OCI-LY7 (cell line): ENCODE measurements around the gene ACTL8. TPM values are rescaled to one million over a fixed set of nuclear protein-coding genes. Genes with fewer than 3 reads are reported as not detected.

ENCODE experiments used
- BruUV-seq: library from RNA; stranded (reverse); fragments of 400-500 nt; replicated peaks from 2 replicates; lab custom pipeline; 2021; lab: Mats Ljungman, UMichigan
- CTCF ChIA-PET: fragments of 300-600 bp; sonication (Branson Sonifier 250); formaldehyde crosslinking; loops from one replicate; lab custom pipeline; 2022; ENCODE audit warnings: antibody characterized with exemption; ENCODE audit not compliant: unreplicated experiment; lab: Charles Lee
- POLR2A ChIA-PET: fragments of 300-600 bp; sonication (Branson Sonifier 250); formaldehyde crosslinking; loops from one replicate; lab custom pipeline; 2022; ENCODE audit warnings: antibody characterized with exemption; lab: Charles Lee
- DNase-seq: peaks from one replicate; pipeline ENCODE4 v3.0.0-alpha.2; 2015; ENCODE audit warnings: low spot score
- H2AFZ ChIP-seq: fragments of 200-600 bp; sonication (generic), shearing (Covaris generic); 2 replicates; pipeline ENCODE4 v1.6.1; 2014; ENCODE audit warnings: mild to moderate bottlenecking, antibody characterized with exemption, low read length, moderate library complexity
- H3K27ac ChIP-seq: fragments of 200-600 bp; sonication (generic); 2 replicates; pipeline ENCODE4 v1.5.1; 2014; ENCODE audit warnings: mixed run types, low read depth, mild to moderate bottlenecking, moderate library complexity, low read length, inconsistent platforms; ENCODE audit not compliant: poor library complexity, severe bottlenecking
- H3K36me3 ChIP-seq: fragments of 200-600 bp; sonication (generic); 2 replicates; pipeline ENCODE4 v1.6.1; 2014; ENCODE audit warnings: mild to moderate bottlenecking, antibody characterized with exemption, low read length, moderate library complexity, mixed read lengths; ENCODE audit not compliant: insufficient read depth
- H3K4me1 ChIP-seq: fragments of 200-600 bp; sonication (generic); 2 replicates; pipeline ENCODE4 v1.5.1; 2014; ENCODE audit warnings: mild to moderate bottlenecking, low read length; ENCODE audit not compliant: insufficient read depth, poor library complexity, severe bottlenecking
- H3K4me2 ChIP-seq: fragments of 200-600 bp; sonication (generic); 2 replicates; pipeline ENCODE4 v1.6.1; 2014; ENCODE audit warnings: mild to moderate bottlenecking, low read length
- H3K4me3 ChIP-seq: fragments of 200-600 bp; sonication (generic); 2 replicates; pipeline ENCODE4 v1.5.1; 2014; ENCODE audit warnings: mild to moderate bottlenecking, low read depth, low read length; ENCODE audit not compliant: poor library complexity, severe bottlenecking
- H3K79me2 ChIP-seq: fragments of 200-600 bp; sonication (generic); 2 replicates; pipeline ENCODE4 v1.6.1; 2016; ENCODE audit warnings: low read depth, mild to moderate bottlenecking, low read length, moderate library complexity, mixed read lengths; ENCODE audit not compliant: insufficient read depth
- H3K9me2 ChIP-seq: fragments of 200-600 bp; sonication (generic); 2 replicates; pipeline ENCODE4 v1.6.1; 2016; ENCODE audit warnings: mild to moderate bottlenecking, low read length, mixed read lengths; ENCODE audit not compliant: insufficient read depth
- H3K9me3 ChIP-seq: fragments of 200-600 bp; sonication (generic); 2 replicates; pipeline ENCODE4 v1.6.1; 2014; ENCODE audit warnings: mild to moderate bottlenecking, mixed run types, low read length, mixed read lengths
- H4K20me1 ChIP-seq: fragments of 200-600 bp; sonication (generic); 2 replicates; pipeline ENCODE4 v1.6.1; 2014; ENCODE audit warnings: mild to moderate bottlenecking, antibody characterized with exemption, low read length, moderate library complexity, mixed read lengths; ENCODE audit not compliant: insufficient read depth
- EZH2phosphoT487 ChIP-seq: fragments of 200-600 bp; sonication (generic); IDR thresholded peaks from 2 replicates; pipeline ENCODE4 v1.6.1; 2018; ENCODE audit warnings: low read depth, borderline replicate concordance, mild to moderate bottlenecking, mixed run types, antibody characterized with exemption, low read length, moderate library complexity, mixed read lengths
- intact Hi-C: fragments of 100-400 bp; cut with micrococcal nuclease; formaldehyde crosslinking; loops from one replicate; pipeline ENCODE4 v1.10.0; 2022; ENCODE audit not compliant: unreplicated experiment
- total RNA-seq, 2 experiments: library from RNA; depleted of rRNA in 1 of 2; stranded (reverse); fragments of >200 nt in 1 of 2; shearing (Covaris generic) in 1 of 2; gene quantifications; 2 replicates each; pipeline ENCODE4 v1.2.3, GENCODE V29; 2014 to 2022
- TF ChIP-seq, protein P1 (sequence below): fragments of 200-600 bp; sonication (generic); conservative IDR thresholded peaks from 2 replicates; pipeline ENCODE4 v1.5.1; 2014; ENCODE audit warnings: mild to moderate bottlenecking, antibody characterized with exemption, low read length, moderate library complexity, mixed read lengths

Gene ACTL8
- total RNA-seq, 2 experiments from 2014 or later: not detected

DNA sequence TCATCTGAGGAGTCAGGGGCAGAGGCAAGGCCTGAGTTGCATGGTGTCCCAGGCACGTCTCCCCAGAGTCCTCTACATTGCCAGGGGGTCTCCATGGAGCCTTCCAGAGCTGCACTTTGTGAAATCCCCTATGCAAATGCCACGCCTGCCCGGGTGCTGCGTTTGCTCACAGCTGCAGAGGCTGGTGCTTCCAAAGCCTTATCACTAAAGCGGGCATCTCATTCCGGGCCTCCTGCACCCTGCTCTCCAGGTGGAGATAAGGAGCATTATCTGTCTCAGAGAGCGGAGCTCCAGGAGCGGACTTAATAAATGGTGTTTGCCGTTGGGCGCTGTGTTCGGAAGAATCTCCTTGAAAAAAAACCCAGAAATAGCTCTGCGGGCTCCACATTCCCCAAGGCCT lies 25.9 kb upstream of the ACTL8 start:
- BruUV-seq: no TSS peak
- TF ChIP-seq EZH2phosphoT487: no peak
- TF ChIP-seq, protein P1, sequence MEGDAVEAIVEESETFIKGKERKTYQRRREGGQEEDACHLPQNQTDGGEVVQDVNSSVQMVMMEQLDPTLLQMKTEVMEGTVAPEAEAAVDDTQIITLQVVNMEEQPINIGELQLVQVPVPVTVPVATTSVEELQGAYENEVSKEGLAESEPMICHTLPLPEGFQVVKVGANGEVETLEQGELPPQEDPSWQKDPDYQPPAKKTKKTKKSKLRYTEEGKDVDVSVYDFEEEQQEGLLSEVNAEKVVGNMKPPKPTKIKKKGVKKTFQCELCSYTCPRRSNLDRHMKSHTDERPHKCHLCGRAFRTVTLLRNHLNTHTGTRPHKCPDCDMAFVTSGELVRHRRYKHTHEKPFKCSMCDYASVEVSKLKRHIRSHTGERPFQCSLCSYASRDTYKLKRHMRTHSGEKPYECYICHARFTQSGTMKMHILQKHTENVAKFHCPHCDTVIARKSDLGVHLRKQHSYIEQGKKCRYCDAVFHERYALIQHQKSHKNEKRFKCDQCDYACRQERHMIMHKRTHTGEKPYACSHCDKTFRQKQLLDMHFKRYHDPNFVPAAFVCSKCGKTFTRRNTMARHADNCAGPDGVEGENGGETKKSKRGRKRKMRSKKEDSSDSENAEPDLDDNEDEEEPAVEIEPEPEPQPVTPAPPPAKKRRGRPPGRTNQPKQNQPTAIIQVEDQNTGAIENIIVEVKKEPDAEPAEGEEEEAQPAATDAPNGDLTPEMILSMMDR: no peak
- Histone ChIP-seq H2AFZ (no peak overlapping the region), H3K27ac (no peak overlapping the region), H3K36me3 (no peaks in the 10 kb centered on the region), H3K79me2 (no peaks in the 10 kb centered on the region), H3K4me3 (no peak overlapping the region), H3K9me2 (no peaks in the 10 kb centered on the region), H3K4me2 (no peak overlapping the region), H3K4me1 (no peaks in the 10 kb centered on the region), H4K20me1 (no peaks in the 10 kb centered on the region), H3K9me3 (no peaks in the 10 kb centered on the region)
- DNase-seq: no peak
- POLR2A ChIA-PET: no interaction called here
- intact Hi-C loops: no loop called here
- CTCF ChIA-PET: no interaction called here

GRCh38 chr1:17729909-17730308 lies 25.2 kb upstream of the ACTL8 start:
- intact Hi-C loops: no loop called here
- Histone ChIP-seq H3K9me3 (no peaks in the 10 kb centered on the region), H3K9me2 (no peaks in the 10 kb centered on the region), H3K36me3 (no peaks in the 10 kb centered on the region), H3K79me2 (no peaks in the 10 kb centered on the region), H3K4me3 (no peak overlapping the region), H3K4me2 (no peak overlapping the region), H3K4me1 (no peaks in the 10 kb centered on the region), H4K20me1 (no peaks in the 10 kb centered on the region), H2AFZ (no peak overlapping the region), H3K27ac (no peak overlapping the region)
- TF ChIP-seq, protein P1: no peak
- no peak for TF ChIP-seq EZH2phosphoT487
- DNase-seq: no peak
- ChIA-PET CTCF (no interaction called here), POLR2A (no interaction called here)
- BruUV-seq: no TSS peak

GRCh38 chr1:17731460-17731859 lies 23.7 kb upstream of the ACTL8 start:
- no peaks in the 10 kb centered on the region for H3K9me2 ChIP-seq
- no peaks in the 10 kb centered on the region for H3K79me2 ChIP-seq
- intact Hi-C loops: no loop called here
- no peaks in the 10 kb centered on the region for H4K20me1 ChIP-seq
- H3K4me3 ChIP-seq: no peak overlapping the region
- BruUV-seq: no TSS peak
- TF ChIP-seq EZH2phosphoT487: no peak
- TF ChIP-seq, protein P1: no peak
- no peaks in the 10 kb centered on the region for H3K4me1 ChIP-seq
- no peak overlapping the region for H3K4me2 ChIP-seq
- no peaks in the 10 kb centered on the region for H3K36me3 ChIP-seq
- no peak for DNase-seq
- H3K27ac ChIP-seq: no peak overlapping the region
- POLR2A ChIA-PET: interaction anchor here (0.6 to 0.7 kb wide), 2 partner anchors 212 to 340 kb away, joined by 3 to 7 read pairs; no protein-coding TSS in a partner anchor
- CTCF ChIA-PET: no interaction called here
- H2AFZ ChIP-seq: no peak overlapping the region
- H3K9me3 ChIP-seq: no peaks in the 10 kb centered on the region
